Activated T-cell treated with anti-CD3 and anti-CD28 coated beads, Interleukin-2, amount 50 U/mL, for 1 hour (primary cell): ENCODE measurements around the gene LAMA5.

ENCODE experiments used
- DNase-seq: peaks from one replicate; pipeline ENCODE4 v3.0.0-alpha.2; 2020

LAMA5 gene

DNA sequence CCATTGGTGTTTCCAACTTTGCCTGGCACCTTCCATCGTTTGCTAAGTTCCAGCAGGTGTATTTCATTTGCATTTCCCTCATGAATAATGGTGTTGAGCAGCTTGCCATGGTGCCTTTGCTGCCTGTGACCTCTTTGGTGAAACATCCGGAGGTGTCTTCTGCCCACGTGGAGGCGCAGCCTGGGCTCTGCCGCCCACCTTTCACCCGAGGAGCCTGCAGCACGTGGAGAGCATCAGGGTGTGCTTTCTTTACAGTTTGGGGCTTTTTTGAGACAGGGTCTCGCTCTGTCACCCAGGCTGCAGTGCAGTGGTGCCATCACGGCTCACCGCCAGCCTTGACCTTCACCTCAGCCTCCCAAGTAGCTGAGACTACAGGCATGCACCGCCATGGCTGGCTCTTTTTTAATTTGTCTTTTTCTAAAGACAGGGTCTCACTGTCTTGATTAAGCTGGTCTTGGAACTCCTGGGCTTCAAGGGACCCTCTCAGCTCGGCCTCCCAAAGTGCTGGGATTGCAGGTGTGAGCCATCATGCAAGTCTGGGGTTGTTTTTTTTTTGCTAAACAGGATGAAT is 67.4 kb downstream of the LAMA5 start:
- no peak for DNase-seq

- no peak for DNase-seq
Measured at GRCh38 chr20:62298577-62299249, 68.4 kb downstream of the LAMA5 start.

DNA sequence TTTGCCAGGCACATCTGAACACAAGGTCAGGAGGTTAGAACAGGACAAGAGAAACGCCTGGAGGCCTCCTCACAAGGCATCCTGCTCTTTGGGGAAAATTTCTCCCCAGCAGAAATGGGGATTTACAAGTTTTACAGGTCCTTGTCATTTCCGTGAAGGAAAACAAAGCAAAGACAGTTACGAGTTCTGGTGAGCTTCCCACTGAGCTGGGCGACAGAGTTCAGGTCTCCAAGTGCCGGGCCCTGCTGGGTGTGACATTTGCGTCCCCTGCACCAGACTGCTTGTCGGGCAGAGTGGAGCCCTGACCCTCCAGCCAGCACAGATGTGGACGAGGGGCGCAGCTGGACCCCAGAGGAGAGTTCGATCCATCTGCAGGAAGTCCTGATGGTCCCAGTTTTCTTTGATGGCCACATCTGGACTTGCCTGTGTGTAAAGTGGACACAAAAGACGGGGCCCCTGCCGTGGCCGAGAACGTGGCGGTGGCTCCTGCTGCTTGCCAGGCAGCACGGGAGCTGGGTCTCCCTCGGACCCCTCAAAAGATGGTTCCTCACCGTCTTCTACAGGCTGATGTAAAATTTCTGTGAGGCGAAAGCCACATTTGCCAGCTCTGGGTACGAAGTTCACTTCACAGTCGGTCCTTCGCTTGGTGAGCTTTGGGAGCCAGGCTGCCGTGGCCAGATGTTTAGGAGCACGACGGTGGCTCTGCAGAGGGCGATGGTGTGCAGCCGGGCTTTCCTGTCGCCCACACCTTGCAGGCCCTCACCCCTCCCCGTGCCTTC is 69.5 kb downstream of the LAMA5 start:
- no peak for DNase-seq

GRCh38 chr20:62296724-62297448 is 70.2 kb downstream of the LAMA5 start:
- DNase-seq, result no peak

GRCh38 chr20:62294516-62294915 is 72.6 kb downstream of the LAMA5 start:
- no peak for DNase-seq

GRCh38 chr20:62293946-62294345 is 73.2 kb downstream of the LAMA5 start:
- DNase-seq, result no peak

GRCh38 chr20:62293111-62293784 is 73.9 kb downstream of the LAMA5 start:
- DNase-seq, result no peak

- DNase-seq, result no peak
Measured at GRCh38 chr20:62292108-62292507, 75.0 kb downstream of the LAMA5 start.

DNA sequence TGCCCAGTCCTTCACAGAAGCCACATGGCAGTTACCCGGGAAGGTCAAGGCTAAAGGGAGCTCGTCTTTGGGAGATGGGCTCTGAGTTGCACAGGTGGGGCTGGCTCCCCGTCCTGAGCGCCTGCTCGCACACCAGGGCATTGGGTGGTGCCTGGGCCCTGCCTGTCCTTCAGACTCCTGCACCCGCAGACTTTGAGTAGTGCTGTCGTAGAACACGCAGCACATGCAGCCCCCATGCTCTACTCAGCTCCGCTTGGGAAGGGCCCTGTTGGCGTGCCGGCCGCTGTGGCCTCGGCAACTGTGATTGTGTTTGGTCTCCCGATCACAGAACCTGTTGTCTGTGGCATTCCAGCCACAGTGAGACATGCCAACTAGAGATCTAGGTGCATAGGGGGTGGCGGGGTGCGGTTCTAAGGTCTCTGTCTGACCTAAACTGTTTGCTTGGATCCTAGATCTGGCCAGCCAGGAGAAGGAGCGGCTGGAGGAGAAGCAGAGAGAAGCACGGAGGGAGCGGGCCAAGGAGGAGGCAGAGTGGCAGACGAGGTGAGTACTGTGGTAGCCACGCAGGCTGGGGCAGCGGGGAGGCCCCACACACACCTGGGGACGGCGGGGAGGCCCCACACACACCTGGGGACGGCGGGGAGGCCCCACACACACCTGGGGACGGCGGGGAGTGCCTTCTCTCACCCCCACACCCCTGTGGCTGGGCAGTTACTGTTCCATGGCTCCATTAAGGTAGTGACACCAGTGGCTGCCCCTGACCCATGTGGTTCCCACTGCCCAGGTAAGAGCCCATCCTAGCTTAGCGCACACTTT is 75.7 kb downstream of the LAMA5 start:
- DNase-seq, result no peak

DNA sequence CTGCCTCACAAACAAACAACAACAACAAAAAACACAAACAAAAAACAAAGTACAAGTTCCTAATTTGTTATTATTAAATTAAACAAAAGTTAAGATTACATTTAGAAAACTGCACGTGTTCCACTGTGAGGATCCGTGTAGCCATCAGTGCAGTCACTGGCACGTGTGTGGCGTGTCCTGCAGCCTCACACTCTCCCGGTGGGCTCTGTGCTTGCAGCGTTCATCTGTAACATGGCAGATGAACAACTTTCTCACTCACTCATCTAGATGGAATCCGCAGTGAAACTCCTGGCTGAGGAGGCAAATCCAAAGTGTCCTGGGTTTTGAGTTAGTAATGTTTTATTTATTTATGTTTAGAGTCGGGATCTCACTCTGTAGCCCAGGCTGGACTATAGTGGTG is 77.2 kb downstream of the LAMA5 start:
- no peak for DNase-seq

DNA sequence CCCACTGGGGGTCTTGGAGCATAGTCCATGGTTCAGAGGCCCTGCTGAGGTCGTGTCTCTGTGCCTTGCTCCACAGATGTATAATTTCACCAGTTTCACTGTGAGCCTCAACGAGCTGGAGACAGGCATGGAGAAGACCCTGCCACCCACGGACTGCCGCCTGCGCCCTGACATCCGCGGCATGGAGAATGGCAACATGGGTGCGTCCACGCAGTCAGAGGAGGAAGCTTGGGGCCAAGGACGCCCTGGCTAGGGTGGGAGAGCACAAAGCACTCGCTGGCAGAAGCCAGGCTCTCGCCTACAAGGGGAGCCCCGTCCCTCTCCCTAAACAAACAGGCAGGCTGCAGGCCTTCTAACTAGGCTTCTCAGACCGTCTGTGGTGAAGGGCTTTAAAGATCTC is 78.0 kb downstream of the LAMA5 start:
- no peak for DNase-seq

DNA sequence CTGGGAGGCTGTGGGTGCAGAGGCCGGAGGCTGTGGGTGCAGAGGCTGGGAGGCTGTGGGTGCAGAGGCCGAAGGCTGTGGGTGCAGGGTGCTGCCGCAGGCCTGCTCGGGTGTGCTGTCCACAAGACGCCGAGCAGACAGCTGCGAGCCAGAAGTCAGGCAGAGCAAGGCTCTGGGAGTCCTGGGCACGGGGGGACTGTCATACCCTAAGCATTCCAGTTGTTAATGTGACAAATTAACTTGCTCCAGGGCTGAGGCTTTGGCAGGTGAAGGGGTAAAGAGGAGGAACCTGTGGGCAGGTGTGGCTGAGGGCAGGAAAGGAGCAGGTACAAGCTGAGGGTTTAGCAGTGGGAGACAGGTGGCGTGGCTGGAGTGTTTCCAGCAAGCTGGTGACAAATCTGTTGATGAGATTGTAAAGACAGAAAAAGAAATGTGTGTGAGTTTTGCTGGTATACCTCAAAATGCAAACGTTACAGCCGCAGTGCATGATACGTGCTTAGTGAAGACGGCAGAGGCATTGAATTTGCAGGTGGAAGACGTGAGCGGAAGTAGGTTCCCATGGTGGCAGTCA is 78.5 kb downstream of the LAMA5 start:
- no peak for DNase-seq

DNA sequence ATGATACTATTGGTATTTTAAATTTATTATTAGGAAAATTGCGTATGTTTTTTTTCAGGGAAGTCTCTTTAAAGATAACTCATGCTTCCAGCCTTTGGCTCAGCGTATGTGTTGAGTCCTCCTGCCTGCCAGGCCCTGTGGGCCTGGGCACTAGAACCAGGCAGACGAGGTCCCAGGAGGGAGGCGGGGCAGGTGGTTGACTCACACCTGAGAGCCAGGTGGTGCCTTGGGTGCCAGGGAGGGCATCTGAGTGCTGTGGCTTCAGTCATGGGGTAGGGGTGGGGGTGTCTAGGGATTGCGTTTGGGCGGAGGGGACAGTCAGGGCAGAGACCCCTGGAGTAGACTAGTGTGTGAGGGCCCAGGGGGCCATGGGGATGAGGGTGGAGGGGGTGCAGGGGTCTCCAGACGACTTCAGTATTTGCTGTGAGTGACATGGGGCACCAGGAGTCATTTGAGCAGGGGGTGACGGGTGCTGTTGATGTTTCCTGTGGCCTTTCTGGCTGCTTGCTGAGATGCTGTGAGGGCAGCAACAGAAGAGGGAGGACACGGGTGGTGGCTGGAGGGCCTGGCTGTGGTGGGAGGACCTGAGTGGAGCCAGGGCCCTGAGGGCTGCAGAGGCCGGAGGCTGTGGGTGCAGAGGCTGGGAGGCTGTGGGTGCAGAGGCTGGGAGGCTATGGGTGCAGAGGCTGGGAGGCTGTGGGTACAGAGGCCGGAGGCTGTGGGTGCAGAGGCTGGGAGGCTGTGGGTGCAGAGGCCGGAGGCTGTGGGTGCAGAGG is 79.2 kb downstream of the LAMA5 start:
- DNase-seq, result no peak

DNA sequence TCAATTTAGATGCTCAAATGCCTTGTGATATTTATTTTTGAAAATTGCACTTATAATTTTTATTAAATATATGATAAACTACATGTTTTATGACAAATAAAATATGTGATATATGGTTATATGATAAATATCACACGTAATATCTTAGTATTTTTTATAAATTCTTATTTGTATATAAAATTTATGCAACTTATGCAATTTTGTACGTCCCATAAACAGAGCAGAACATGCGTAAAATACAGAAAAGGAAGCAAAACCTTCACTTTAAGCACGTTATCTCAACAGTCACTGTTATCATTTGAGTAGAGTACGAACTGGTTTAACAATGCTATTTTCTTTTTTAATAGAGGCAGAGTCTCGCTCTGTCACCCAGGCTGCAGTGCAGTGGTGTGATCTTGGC is 80.0 kb downstream of the LAMA5 start:
- DNase-seq, result no peak

GRCh38 chr20:62286493-62287064 is 80.5 kb downstream of the LAMA5 start:
- DNase-seq, result no peak

DNA sequence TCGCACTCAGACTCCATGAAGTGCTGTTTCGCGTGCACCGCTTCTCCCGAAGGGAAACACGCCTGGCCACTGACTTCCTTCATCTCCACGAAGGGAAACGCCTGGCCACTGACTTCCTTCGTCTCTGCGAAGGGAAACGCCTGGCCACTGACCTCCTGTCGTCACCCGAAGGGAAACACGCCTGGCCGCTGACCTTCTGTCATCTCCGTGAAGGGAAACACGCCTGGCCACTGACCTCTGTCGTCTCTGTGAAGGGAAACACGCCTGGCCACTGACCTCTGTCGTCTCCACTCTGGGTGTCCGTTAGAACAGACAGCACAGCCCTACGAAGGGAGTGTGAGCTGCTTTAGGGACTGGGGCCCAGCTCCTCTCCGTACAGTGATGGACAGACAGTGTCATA is 81.4 kb downstream of the LAMA5 start:
- DNase-seq, result no peak

- DNase-seq, result no peak
Measured at GRCh38 chr20:62285151-62285550, 82.0 kb downstream of the LAMA5 start.

DNA sequence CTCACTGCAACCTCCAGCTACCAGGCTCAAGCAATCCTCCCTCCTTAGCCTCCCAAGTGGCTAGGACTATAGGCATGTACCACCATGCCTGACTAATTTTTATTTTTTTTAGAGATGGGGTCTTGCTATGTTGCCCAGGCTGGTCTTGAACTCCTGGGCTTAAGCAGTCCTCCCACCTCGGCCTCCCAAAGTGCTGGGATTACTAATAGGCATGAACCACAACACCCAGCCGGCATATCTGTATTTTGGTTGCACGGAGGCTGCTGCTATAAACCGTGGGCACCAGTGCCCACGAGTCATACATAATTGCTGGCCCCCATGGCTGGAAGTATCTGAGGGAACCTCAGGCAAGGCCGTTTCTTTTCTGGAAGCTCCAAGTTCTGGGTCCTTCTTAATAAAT is 82.7 kb downstream of the LAMA5 start:
- no peak for DNase-seq

GRCh38 chr20:62282877-62283503 is 84.1 kb downstream of the LAMA5 start:
- no peak for DNase-seq

DNA sequence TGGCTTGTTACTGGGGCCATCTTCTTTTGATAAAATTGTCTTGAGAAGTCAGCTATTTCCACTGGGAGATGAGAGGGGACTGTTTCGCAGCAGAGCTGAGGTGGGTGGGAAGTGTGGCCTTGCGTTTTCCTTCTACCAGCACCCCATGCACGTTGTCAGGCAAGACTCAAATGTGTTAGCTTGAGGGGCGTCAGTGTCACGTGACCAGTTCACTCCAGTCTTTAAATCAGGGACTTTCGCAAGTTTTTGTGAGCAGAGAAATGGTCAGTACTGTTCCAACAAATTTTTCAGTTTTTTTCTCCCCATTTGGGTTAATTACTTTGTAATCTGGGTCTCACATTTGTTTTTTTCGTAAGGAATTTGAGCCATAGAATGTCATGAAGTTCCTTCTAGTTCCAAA is 85.0 kb downstream of the LAMA5 start:
- no peak for DNase-seq
